ENCODE data around the gene AHRR. TPM values are rescaled to one million over a fixed set of nuclear protein-coding genes. Genes with fewer than 3 reads are reported as not detected.
A peak's percentile ranks its signal among the peaks of the same experiment; 100 is the strongest.
"Not testable (repeated sequence)": the region's sequence is repeated elsewhere in the genome, so short reads cannot be mapped to it uniquely, and the experiment has no call there.

Gene AHRR
- total RNA-seq, 6 experiments from 2014 or later = 0.06 to 0.81 (median 0.43) TPM

GRCh38 chr5:367358-368130 is 46.0 kb downstream of the AHRR start:
- Histone ChIP-seq H3K36me3 (no peaks in the 10 kb centered on the region), H3K4me3 (no peak overlapping the region), H3K9me3 (no peaks in the 10 kb centered on the region), H3K27ac (no peak overlapping the region), H3K4me1 (no peaks in the 10 kb centered on the region), H3K27me3 (no peaks in the 10 kb centered on the region)
- DNase-seq (peak in 2 of 3 donors; percentile 22), ATAC-seq (no peak)
- intact Hi-C loops (cut with DNase I) = no loop called here
- no peak for TF ChIP-seq CTCF (IDR thresholded peaks at IDR 0.05)
- WGBS (ENCODE audit: insufficient coverage, low coverage, low lambda C conversion rate, missing lambda C conversion rate) = 85% methylated on average over 11 of the region's 22 CpGs

GRCh38 chr5:368183-369084 is 46.9 kb downstream of the AHRR start:
- 39% methylated on average over 8 of the region's 26 CpGs for WGBS (ENCODE audit: insufficient coverage, low coverage, low lambda C conversion rate, missing lambda C conversion rate)
- ATAC-seq = peak in 1 of 4 donors; percentile 44
- DNase-seq = peak in 2 of 3 donors; percentile 29 to 40
- Histone ChIP-seq H3K4me1 (no peaks in the 10 kb centered on the region), H3K9me3 (no peaks in the 10 kb centered on the region), H3K4me3 (no peak overlapping the region), H3K36me3 (no peaks in the 10 kb centered on the region), H3K27ac (no peak overlapping the region), H3K27me3 (no peaks in the 10 kb centered on the region)
- TF ChIP-seq POLR2A (IDR thresholded peaks at IDR 0.05) (no peak), CTCF (IDR thresholded peaks at IDR 0.05) (no peak)
- intact Hi-C loops (cut with DNase I) = no loop called here

GRCh38 chr5:369151-369868 is 47.8 kb downstream of the AHRR start:
- TF ChIP-seq POLR2A (IDR thresholded peaks at IDR 0.05) (no peak), CTCF (IDR thresholded peaks at IDR 0.05) (no peak)
- Histone ChIP-seq H3K27me3 (no peaks in the 10 kb centered on the region), H3K36me3 (no peaks in the 10 kb centered on the region), H3K27ac (no peak overlapping the region), H3K9me3 (no peaks in the 10 kb centered on the region), H3K4me3 (no peak overlapping the region), H3K4me1 (no peaks in the 10 kb centered on the region)
- intact Hi-C loops (cut with DNase I) = no loop called here
- 39% methylated on average over 6 of the region's 15 CpGs for WGBS (ENCODE audit: insufficient coverage, low coverage, low lambda C conversion rate, missing lambda C conversion rate)
- ATAC-seq (peak in 1 of 4 donors; percentile 35), DNase-seq (peak in 2 of 3 donors; percentile 27 to 36)

- H3K36me3 ChIP-seq; H3K9me3 ChIP-seq; intact Hi-C loops (cut with DNase I); H3K4me1 ChIP-seq; H3K27me3 ChIP-seq; H3K27ac ChIP-seq; H3K4me3 ChIP-seq; ATAC-seq: not testable (repeated sequence)
- peak in 1 of 3 donors; percentile 4 for DNase-seq
- WGBS (ENCODE audit: insufficient coverage, low coverage, low lambda C conversion rate, missing lambda C conversion rate) = 78% methylated on average over 9 of the region's 21 CpGs
Measured at GRCh38 chr5:369869-370236, 48.3 kb downstream of the AHRR start.
